GM23338 (cell line): ENCODE measurements around the gene FOXD2. TPM values are rescaled to one million over a fixed set of nuclear protein-coding genes. Genes with fewer than 3 reads are reported as not detected.
A peak's percentile ranks its signal among the peaks of the same experiment; 100 is the strongest.

Experiments
- ATAC-seq: fragments of 200-7000 bp; cut with Tn5 transposase; 3 replicates; pipeline ENCODE4 v1.9.1; 2020
- DNase-seq: peaks from one replicate; pipeline ENCODE4 v3.0.0-alpha.2; 2015; ENCODE audit warnings: low spot score
- H2AFZ ChIP-seq: fragments of 200-600 bp; sonication (generic); 2 replicates; pipeline ENCODE4 v1.8.0; 2016; ENCODE audit warnings: antibody characterized with exemption, mild to moderate bottlenecking, moderate library complexity
- H3F3A ChIP-seq: fragments of 200-600 bp; sonication (generic); replicated peaks from 2 replicates; pipeline ENCODE4 v1.8.0; 2017; ENCODE audit warnings: antibody characterized with exemption, mixed run types, low read depth
- H3K27ac ChIP-seq: fragments of 200-600 bp; sonication (generic); 2 replicates; pipeline ENCODE4 v1.6.1; 2016; ENCODE audit warnings: low read depth
- H3K27me3 ChIP-seq: fragments of 200-600 bp; sonication (generic); 2 replicates; pipeline ENCODE4 v1.8.0; 2016; ENCODE audit warnings: mild to moderate bottlenecking, mixed run types, moderate library complexity; ENCODE audit not compliant: insufficient read depth
- H3K36me3 ChIP-seq: fragments of 200-600 bp; sonication (generic); 2 replicates; pipeline ENCODE4 v1.8.0; 2016; ENCODE audit warnings: mild to moderate bottlenecking; ENCODE audit not compliant: insufficient read depth
- H3K4me1 ChIP-seq: fragments of 200-600 bp; sonication (generic); 2 replicates; pipeline ENCODE4 v1.8.0; 2016; ENCODE audit warnings: mild to moderate bottlenecking, moderate library complexity; ENCODE audit not compliant: insufficient read depth
- H3K4me2 ChIP-seq: fragments of 200-600 bp; sonication (generic); 2 replicates; pipeline ENCODE4 v1.7.1; 2017; ENCODE audit warnings: mixed run types
- H3K4me3 ChIP-seq: fragments of 200-600 bp; sonication (generic); 2 replicates; pipeline ENCODE4 v1.6.1; 2016; ENCODE audit warnings: mixed run types
- H3K79me2 ChIP-seq: fragments of 200-600 bp; sonication (generic); replicated peaks from 2 replicates; pipeline ENCODE4 v1.8.0; 2017; ENCODE audit warnings: mild to moderate bottlenecking; ENCODE audit not compliant: insufficient read depth
- H3K9me2 ChIP-seq: fragments of 200-600 bp; sonication (generic); 2 replicates; pipeline ENCODE4 v1.8.0; 2017; ENCODE audit not compliant: insufficient read depth
- H4K20me1 ChIP-seq: fragments of 200-600 bp; sonication (generic); replicated peaks from 2 replicates; pipeline ENCODE4 v1.8.0; 2017; ENCODE audit warnings: mild to moderate bottlenecking; ENCODE audit not compliant: insufficient read depth
- H3K27ac Mint-ChIP-seq: 2 replicates; pipeline ENCODE4 v1.8.0; 2020; ENCODE audit warnings: inconsistent platforms, mild to moderate bottlenecking, moderate library complexity, mixed read lengths
- H3K27me3 Mint-ChIP-seq: 3 replicates; pipeline ENCODE4 v1.8.0; 2022; ENCODE audit warnings: low read depth, mild to moderate bottlenecking, moderate library complexity, mixed read lengths, inconsistent platforms; ENCODE audit not compliant: insufficient read depth, poor library complexity
- H3K36me3 Mint-ChIP-seq: 3 replicates; pipeline ENCODE4 v1.8.0; 2021; ENCODE audit warnings: low read depth, mild to moderate bottlenecking, inconsistent platforms, moderate library complexity, mixed read lengths
- H3K4me1 Mint-ChIP-seq: 3 replicates; pipeline ENCODE4 v1.8.0; 2020; ENCODE audit warnings: mild to moderate bottlenecking, inconsistent platforms, mixed read lengths
- H3K4me3 Mint-ChIP-seq: 3 replicates; pipeline ENCODE4 v1.8.0; 2021; ENCODE audit warnings: moderate library complexity, mild to moderate bottlenecking, inconsistent platforms, mixed read lengths
- H3K9me3 Mint-ChIP-seq: 3 replicates; pipeline ENCODE4 v1.8.0; 2020; ENCODE audit warnings: moderate library complexity, mild to moderate bottlenecking, inconsistent platforms, mixed read lengths
- CREB1 ChIP-seq: fragments of 250-450 bp; sonication (Bioruptor Pico); IDR thresholded peaks from 2 replicates; pipeline ENCODE4 v1.5.0; 2020; ENCODE audit warnings: low read depth, mild to moderate bottlenecking, moderate library complexity
- EZH2 ChIP-seq: fragments of 200-600 bp; sonication (generic); IDR thresholded peaks from one replicate; pipeline ENCODE4 v1.8.0; 2017; ENCODE audit warnings: antibody characterized with exemption, mild to moderate bottlenecking, low read depth; ENCODE audit not compliant: unreplicated experiment
- EZH2phosphoT487 ChIP-seq: fragments of 200-600 bp; sonication (generic); IDR thresholded peaks from one replicate; pipeline ENCODE4 v1.8.1; 2018; ENCODE audit warnings: antibody characterized with exemption; ENCODE audit not compliant: unreplicated experiment
- NANOG ChIP-seq: IDR thresholded peaks from 2 replicates; pipeline ENCODE4 v1.6.1; 2016; ENCODE audit warnings: antibody characterized with exemption, borderline replicate concordance
- ZNF331 ChIP-seq: fragments of 250-450 bp; sonication (Bioruptor Pico); IDR thresholded peaks from 2 replicates; pipeline ENCODE4 v1.5.0; 2020; ENCODE audit warnings: low read depth, mild to moderate bottlenecking, moderate library complexity
- polyA plus RNA-seq: library from polyadenylated mRNA; unstranded; fragments of >200 nt; fragmentation: Nextera tagmentation; extraction: Ambion mirVana; gene quantifications from 2 replicates; pipeline ENCODE4 v1.2.1, GENCODE V29; 2016
- total RNA-seq: library from RNA; depleted of rRNA; stranded (reverse); fragments of >200 nt; shearing (Covaris generic); gene quantifications from 2 replicates; pipeline ENCODE4 v1.2.3, GENCODE V29; 2014
- TF ChIP-seq, protein P1 (sequence below), 2 experiments: fragments of 200-600 bp in 1 of 2; sonication (generic) in 1 of 2; conservative IDR thresholded peaks; 2 replicates each; pipeline versions ENCODE4 v1.5.1 to v1.6.1; 2016 to 2017; ENCODE audit warnings: antibody characterized with exemption in 2 of 2, low read depth in 2 of 2, mild to moderate bottlenecking in 2 of 2, moderate library complexity in 1 of 2
- TF ChIP-seq, protein P2 (sequence below): IDR thresholded peaks from 2 replicates; pipeline ENCODE4 v1.6.1; 2016; ENCODE audit warnings: antibody characterized with exemption

Gene FOXD2
- total and polyA plus RNA-seq, 2 experiments from 2014 or later = 0.28 TPM; not detected in 1

DNA sequence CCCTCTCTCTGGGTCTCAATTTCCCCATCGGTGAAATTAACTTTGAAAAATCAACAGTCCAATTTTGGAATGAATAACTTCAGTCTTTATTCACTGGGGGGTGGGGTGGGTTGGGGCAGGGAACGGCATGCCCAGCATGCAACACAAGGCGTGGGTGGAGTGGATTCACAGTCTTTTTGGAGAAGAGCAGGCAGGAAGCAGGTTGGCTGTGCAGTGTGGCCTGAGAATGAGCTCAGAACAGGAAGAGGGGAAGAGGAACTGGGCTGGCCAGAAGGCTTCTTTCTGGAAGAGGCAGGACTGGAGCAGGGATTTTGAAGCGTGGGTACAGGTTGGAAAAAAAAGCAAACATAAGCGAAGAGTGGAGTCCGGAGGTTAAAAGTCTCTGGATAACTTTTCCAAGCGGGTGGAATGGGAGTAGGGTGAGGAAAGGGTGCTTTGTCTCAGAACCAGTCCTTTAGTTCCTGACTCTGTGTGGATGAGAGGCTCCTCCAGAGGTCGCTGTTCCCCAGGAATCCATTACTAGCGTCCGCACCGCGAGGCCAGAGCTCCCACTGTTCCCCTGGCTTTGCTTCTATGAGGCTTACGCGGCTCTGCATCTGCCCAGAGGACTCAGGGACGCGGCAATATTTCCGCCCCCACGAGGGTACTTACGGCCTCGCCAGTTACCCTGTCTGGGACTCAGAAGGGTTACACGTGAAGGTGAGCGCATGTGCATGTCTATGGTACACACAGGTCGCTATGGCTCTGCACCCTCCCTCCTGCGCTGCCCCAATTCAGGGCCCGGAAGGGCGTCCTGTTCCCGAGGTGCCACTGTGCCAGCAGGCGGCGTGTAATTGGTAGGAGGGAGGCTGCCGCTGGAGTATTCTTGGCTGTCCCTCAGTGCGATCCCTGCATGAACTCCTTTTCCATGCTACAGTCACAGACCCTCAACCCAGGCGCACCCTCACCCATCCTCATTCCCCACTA lies 5.5 kb upstream of the FOXD2 start:
- H3K4me2 ChIP-seq = peak overlapping the region; percentile 82
- H3K27me3 Mint-ChIP-seq = peaks cover 94% of the 10 kb centered on the region
- ATAC-seq (peak; percentile 71), DNase-seq (peak; percentile 97)
- H3K9me3 Mint-ChIP-seq = peaks cover 4% of the 10 kb centered on the region; the same call in 2 of the 3 replicates
- peak overlapping the region; percentile 61 for H3K4me3 ChIP-seq
- H3K27ac Mint-ChIP-seq = no peak overlapping the region
- peaks cover 100% of the 10 kb centered on the region for H3K27me3 ChIP-seq
- H3K27ac ChIP-seq = no peak overlapping the region
- H3K36me3 ChIP-seq = no peaks in the 10 kb centered on the region
- peak overlapping the region; percentile 95 for H2AFZ ChIP-seq
- H3K9me2 ChIP-seq = no peaks in the 10 kb centered on the region
- TF ChIP-seq, protein P1, sequence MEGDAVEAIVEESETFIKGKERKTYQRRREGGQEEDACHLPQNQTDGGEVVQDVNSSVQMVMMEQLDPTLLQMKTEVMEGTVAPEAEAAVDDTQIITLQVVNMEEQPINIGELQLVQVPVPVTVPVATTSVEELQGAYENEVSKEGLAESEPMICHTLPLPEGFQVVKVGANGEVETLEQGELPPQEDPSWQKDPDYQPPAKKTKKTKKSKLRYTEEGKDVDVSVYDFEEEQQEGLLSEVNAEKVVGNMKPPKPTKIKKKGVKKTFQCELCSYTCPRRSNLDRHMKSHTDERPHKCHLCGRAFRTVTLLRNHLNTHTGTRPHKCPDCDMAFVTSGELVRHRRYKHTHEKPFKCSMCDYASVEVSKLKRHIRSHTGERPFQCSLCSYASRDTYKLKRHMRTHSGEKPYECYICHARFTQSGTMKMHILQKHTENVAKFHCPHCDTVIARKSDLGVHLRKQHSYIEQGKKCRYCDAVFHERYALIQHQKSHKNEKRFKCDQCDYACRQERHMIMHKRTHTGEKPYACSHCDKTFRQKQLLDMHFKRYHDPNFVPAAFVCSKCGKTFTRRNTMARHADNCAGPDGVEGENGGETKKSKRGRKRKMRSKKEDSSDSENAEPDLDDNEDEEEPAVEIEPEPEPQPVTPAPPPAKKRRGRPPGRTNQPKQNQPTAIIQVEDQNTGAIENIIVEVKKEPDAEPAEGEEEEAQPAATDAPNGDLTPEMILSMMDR (conservative IDR thresholded peaks at IDR 0.05; ENCODE audit: low read depth in 2 of 2) = peak; percentile 71 to 89
- TF ChIP-seq EZH2 (peak; percentile 36), NANOG (no peak)
- peaks cover 6% of the 10 kb centered on the region; the same call in 1 of the 2 replicates for H4K20me1 ChIP-seq
- H3K4me3 Mint-ChIP-seq = peak overlapping the region; percentile 70
- no peaks in the 10 kb centered on the region for H3K79me2 ChIP-seq
- H3K4me1 ChIP-seq = peaks cover 35% of the 10 kb centered on the region
- no peaks in the 10 kb centered on the region for H3K36me3 Mint-ChIP-seq
- H3F3A ChIP-seq = no peaks in the 10 kb centered on the region
- peaks cover 40% of the 10 kb centered on the region for H3K4me1 Mint-ChIP-seq

DNA sequence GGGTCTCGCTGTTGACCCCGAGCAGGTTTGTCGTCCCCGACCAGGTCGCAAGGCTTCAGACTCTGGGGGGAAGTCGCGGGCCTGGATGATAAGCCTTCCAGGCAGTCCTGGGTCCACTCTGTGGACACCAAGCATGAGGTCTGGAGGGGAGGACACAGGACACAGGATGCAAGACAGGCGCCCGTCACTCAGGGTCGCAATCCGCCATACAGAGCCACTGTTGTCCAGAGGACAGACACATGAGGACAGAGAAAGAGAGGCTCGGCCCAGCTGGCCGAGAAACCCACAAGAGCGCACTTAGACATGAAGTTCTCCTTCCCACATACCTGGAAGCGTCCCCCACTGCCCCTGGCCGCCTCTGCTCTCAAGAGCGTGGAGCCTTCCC lies 4.8 kb upstream of the FOXD2 start:
- peaks cover 35% of the 10 kb centered on the region for H3K4me1 ChIP-seq
- no peak overlapping the region for H3K27ac ChIP-seq
- H3K36me3 ChIP-seq = no peaks in the 10 kb centered on the region
- H2AFZ ChIP-seq = no peak overlapping the region
- peak overlapping the region; percentile 82 for H3K4me2 ChIP-seq
- peak overlapping the region; percentile 70 for H3K4me3 Mint-ChIP-seq
- no peaks in the 10 kb centered on the region for H3K9me2 ChIP-seq
- H3K9me3 Mint-ChIP-seq = peaks cover 4% of the 10 kb centered on the region; the same call in 2 of the 3 replicates
- ATAC-seq (no peak), DNase-seq (no peak)
- H3K79me2 ChIP-seq = no peaks in the 10 kb centered on the region
- peaks cover 6% of the 10 kb centered on the region; the same call in 1 of the 2 replicates for H4K20me1 ChIP-seq
- no peak overlapping the region for H3K27ac Mint-ChIP-seq
- H3K36me3 Mint-ChIP-seq = no peaks in the 10 kb centered on the region
- peaks cover 99% of the 10 kb centered on the region for H3K27me3 ChIP-seq
- peaks cover 87% of the 10 kb centered on the region for H3K27me3 Mint-ChIP-seq
- peaks cover 40% of the 10 kb centered on the region for H3K4me1 Mint-ChIP-seq
- H3K4me3 ChIP-seq = peak overlapping the region; percentile 61
- no peaks in the 10 kb centered on the region for H3F3A ChIP-seq
- TF ChIP-seq EZH2 (peak; percentile 77), ZNF331 (CRISPR knock-in tag) (no peak), CREB1 (CRISPR knock-in tag) (no peak), EZH2phosphoT487 (peak; percentile 42), NANOG (no peak)
- TF ChIP-seq, protein P1 (conservative IDR thresholded peaks at IDR 0.05; ENCODE audit: low read depth in 2 of 2) = no peak
- TF ChIP-seq, protein P2, sequence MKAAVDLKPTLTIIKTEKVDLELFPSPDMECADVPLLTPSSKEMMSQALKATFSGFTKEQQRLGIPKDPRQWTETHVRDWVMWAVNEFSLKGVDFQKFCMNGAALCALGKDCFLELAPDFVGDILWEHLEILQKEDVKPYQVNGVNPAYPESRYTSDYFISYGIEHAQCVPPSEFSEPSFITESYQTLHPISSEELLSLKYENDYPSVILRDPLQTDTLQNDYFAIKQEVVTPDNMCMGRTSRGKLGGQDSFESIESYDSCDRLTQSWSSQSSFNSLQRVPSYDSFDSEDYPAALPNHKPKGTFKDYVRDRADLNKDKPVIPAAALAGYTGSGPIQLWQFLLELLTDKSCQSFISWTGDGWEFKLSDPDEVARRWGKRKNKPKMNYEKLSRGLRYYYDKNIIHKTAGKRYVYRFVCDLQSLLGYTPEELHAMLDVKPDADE = no peak
